Measurements from ENCODE around the gene REST. TPM values are rescaled to one million over a fixed set of nuclear protein-coding genes. Genes with fewer than 3 reads are reported as not detected.
"Not testable (repeated sequence)": the region's sequence is repeated elsewhere in the genome, so short reads cannot be mapped to it uniquely, and the experiment has no call there.

REST gene
- total and polyA plus RNA-seq, 9 of the 15 experiments (the other 6 are each of a cell fraction or from before 2014, with no cell fraction given), result 2.9 to 24.0 (median 19.2) TPM

DNA sequence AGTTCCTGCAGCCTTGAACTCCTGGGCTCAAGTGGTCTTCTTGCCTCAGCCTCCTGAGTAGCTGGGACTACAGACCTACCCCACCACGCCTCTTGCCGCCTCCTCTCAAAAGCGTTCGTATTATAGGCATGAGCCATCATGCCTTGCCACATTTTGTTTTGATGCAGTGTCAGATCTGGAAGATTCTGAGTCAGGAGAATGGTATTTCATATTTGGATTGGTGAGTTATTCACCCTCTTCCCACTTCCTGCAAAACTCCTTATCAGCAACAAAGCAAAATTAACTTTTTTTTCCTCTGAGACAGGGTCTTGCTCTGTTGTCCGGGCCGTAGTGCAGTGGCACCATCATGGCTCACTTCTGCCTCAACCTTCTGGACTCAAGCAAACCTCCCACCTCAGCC, 29.6 kb downstream of the REST start:
- H3K4me2 ChIP-seq (ENCODE audit: insufficient read depth, low read length), result no peak overlapping the region
- no peaks in the 10 kb centered on the region; a peak in 1 of 5 replicates for H3K27me3 ChIP-seq (ENCODE audit: control insufficient read depth in 2 of 2, insufficient read depth in 2 of 2, low read length in 2 of 2)
- ChIA-PET POLR2A (interaction anchor here (1.2 to 1.7 kb wide), 2 partner anchors 8 to 14 kb away, joined by 3 to 5 read pairs; no protein-coding TSS in a partner anchor), CTCF (ENCODE audit: low intra/inter-chr PET ratio) (no interaction called here)
- no peak overlapping the region for H2AFZ ChIP-seq (ENCODE audit: low read depth, low read length)
- no peaks in the 10 kb centered on the region for H3K9me1 ChIP-seq (ENCODE audit: control insufficient read depth, insufficient read depth, low read length)
- no peaks in the 10 kb centered on the region for H3K79me2 ChIP-seq (ENCODE audit: control insufficient read depth, insufficient read depth, low read length)
- no peaks in the 10 kb centered on the region for H4K20me1 ChIP-seq (replicated peaks; ENCODE audit: control insufficient read depth, insufficient read depth, low read length)
- FAIRE-seq (no peak), ATAC-seq (peak; percentile 35), DNase-seq (ENCODE audit: extremely low read depth in 1 of 4, low spot score in 3 of 4) (peak in 1 of 4 experiments; percentile 11)
- H3K4me1 ChIP-seq (replicated peaks in 1 of 2; ENCODE audit: control insufficient read depth in 2 of 2, insufficient read depth in 2 of 2, low read length in 2 of 2), result no peaks in the 10 kb centered on the region
- intact Hi-C loops (cut with micrococcal nuclease) (no loop called here), in situ Hi-C loops (cut with MboI) (no loop called here)
- H3K36me3 ChIP-seq (ENCODE audit: control insufficient read depth, insufficient read depth, low read length), result peaks cover 15% of the 10 kb centered on the region; the same call in 1 of the 3 replicates
- H3K9me3 ChIP-seq (replicated peaks; ENCODE audit: control insufficient read depth, insufficient read depth, low read depth, low read length), result no peaks in the 10 kb centered on the region
- BruUV-seq (replicated peaks), result no TSS peak
- H3K9ac ChIP-seq (ENCODE audit: insufficient read depth in 1 of 2, low read depth in 2 of 2, low read length in 2 of 2), result no peak overlapping the region
- TF ChIP-seq, protein P1, sequence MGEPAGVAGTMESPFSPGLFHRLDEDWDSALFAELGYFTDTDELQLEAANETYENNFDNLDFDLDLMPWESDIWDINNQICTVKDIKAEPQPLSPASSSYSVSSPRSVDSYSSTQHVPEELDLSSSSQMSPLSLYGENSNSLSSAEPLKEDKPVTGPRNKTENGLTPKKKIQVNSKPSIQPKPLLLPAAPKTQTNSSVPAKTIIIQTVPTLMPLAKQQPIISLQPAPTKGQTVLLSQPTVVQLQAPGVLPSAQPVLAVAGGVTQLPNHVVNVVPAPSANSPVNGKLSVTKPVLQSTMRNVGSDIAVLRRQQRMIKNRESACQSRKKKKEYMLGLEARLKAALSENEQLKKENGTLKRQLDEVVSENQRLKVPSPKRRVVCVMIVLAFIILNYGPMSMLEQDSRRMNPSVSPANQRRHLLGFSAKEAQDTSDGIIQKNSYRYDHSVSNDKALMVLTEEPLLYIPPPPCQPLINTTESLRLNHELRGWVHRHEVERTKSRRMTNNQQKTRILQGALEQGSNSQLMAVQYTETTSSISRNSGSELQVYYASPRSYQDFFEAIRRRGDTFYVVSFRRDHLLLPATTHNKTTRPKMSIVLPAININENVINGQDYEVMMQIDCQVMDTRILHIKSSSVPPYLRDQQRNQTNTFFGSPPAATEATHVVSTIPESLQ (CRISPR knock-in tag; IDR thresholded peaks at IDR 0.05), result no peak
- TF ChIP-seq ZNF121 (CRISPR knock-in tag; conservative IDR thresholded peaks at IDR 0.05) (0 out of 2 replicates have a peak, but pooled peaks have one; percentile 6), FOSL1 (tag; conservative IDR thresholded peaks at IDR 0.05) (peak; percentile 39; the same call in 1 of the 2 replicates)
- no peak overlapping the region for H3K27ac ChIP-seq (ENCODE audit: extremely low read depth, low read depth, low read length)
- WGBS (ENCODE audit: insufficient coverage, low coverage, missing lambda C conversion rate), result 79% methylated on average over 6 of the region's 6 CpGs
- no peak overlapping the region for H3K4me3 ChIP-seq

DNA sequence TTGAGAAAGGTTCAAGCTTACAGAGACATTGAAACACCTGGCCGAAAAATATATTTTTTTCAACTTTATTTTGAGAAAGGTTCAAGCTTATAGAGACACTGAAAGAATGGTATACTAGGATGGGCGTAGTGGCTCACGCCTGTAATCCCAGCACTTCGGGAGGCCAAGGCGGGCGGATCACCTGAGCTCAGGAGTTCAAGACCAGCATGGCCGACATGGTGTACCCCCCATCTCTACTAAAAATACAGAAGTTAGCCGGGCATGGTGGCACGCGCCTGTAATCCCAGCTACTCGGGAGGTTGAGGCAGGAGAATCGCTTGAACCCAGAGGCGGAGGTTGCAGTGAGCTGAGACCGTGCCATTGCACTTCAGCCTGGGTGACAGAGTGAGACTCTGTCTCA, 32.1 kb downstream of the REST start:
- POLR2A ChIA-PET; CTCF ChIA-PET (ENCODE audit: low intra/inter-chr PET ratio); BruUV-seq (replicated peaks); DNase-seq (ENCODE audit: extremely low read depth in 1 of 4, low spot score in 3 of 4); H3K27ac ChIP-seq (ENCODE audit: extremely low read depth, low read depth, low read length); FAIRE-seq; H3K9me3 ChIP-seq (replicated peaks; ENCODE audit: control insufficient read depth, insufficient read depth, low read depth, low read length); H4K20me1 ChIP-seq (replicated peaks; ENCODE audit: control insufficient read depth, insufficient read depth, low read length); H3K79me2 ChIP-seq (ENCODE audit: control insufficient read depth, insufficient read depth, low read length); H3K9ac ChIP-seq (ENCODE audit: insufficient read depth in 1 of 2, low read depth in 2 of 2, low read length in 2 of 2); H3K36me3 ChIP-seq (ENCODE audit: control insufficient read depth, insufficient read depth, low read length); H3K9me1 ChIP-seq (ENCODE audit: control insufficient read depth, insufficient read depth, low read length); H2AFZ ChIP-seq (ENCODE audit: low read depth, low read length); in situ Hi-C loops (cut with MboI); ATAC-seq; intact Hi-C loops (cut with micrococcal nuclease); H3K4me1 ChIP-seq (replicated peaks in 1 of 2; ENCODE audit: control insufficient read depth in 2 of 2, insufficient read depth in 2 of 2, low read length in 2 of 2); H3K4me3 ChIP-seq; H3K27me3 ChIP-seq (ENCODE audit: control insufficient read depth in 2 of 2, insufficient read depth in 2 of 2, low read length in 2 of 2); H3K4me2 ChIP-seq (ENCODE audit: insufficient read depth, low read length): not testable (repeated sequence)
- 93% methylated on average over 8 of the region's 14 CpGs for WGBS (ENCODE audit: insufficient coverage, low coverage, missing lambda C conversion rate)

Measured in K562 (cell line).